IMR-90 (cell line): Measurements from ENCODE around the gene EFNA5. TPM values are rescaled to one million over a fixed set of nuclear protein-coding genes. Genes with fewer than 3 reads are reported as not detected.

Source experiments
- ATAC-seq: fragments of 200-7000 bp; cut with Tn5 transposase; 2 replicates; pipeline ENCODE4 v1.9.1; 2020; ENCODE audit warnings: low read depth, mild to moderate bottlenecking, moderate library complexity
- BruUV-seq: library from RNA; stranded (reverse); fragments of 400-500 nt; replicated peaks from 2 replicates; lab custom pipeline; 2021; lab: Mats Ljungman, UMichigan
- CTCF ChIA-PET: fragments of 300-600 bp; formaldehyde crosslinking; extraction: SDS; loops from one replicate; lab custom pipeline; 2021; ENCODE audit warnings: antibody characterized with exemption; lab: Yijun Ruan, JAX
- POLR2A ChIA-PET: fragments of 300-600 bp; sonication (Branson Sonifier 250); formaldehyde crosslinking; loops from one replicate; lab custom pipeline; 2022; ENCODE audit warnings: antibody characterized with exemption; ENCODE audit not compliant: unreplicated experiment; lab: Charles Lee
- DNase-seq: peaks from one replicate; pipeline ENCODE4 v3.0.0; 2013
- H2AFZ ChIP-seq: replicated peaks from 2 replicates; pipeline ENCODE3; 2013; ENCODE audit warnings: low read length, mild to moderate bottlenecking; ENCODE audit not compliant: poor library complexity
- H2AK5ac ChIP-seq: 2 replicates; pipeline ENCODE4 v1.6.1; 2013; ENCODE audit warnings: low read depth, low read length, inconsistent platforms
- H2AK9ac ChIP-seq: replicated peaks from 2 replicates; pipeline ENCODE3; 2013; ENCODE audit warnings: mild to moderate bottlenecking, low read depth, low read length, moderate library complexity; ENCODE audit not compliant: poor library complexity
- H2BK120ac ChIP-seq: 2 replicates; pipeline ENCODE4 v1.6.1; 2013; ENCODE audit warnings: low read depth, low read length, inconsistent platforms
- H2BK15ac ChIP-seq: 3 replicates; pipeline ENCODE4 v1.6.1; 2013; ENCODE audit warnings: low read depth, low read length, inconsistent platforms
- H2BK20ac ChIP-seq: 2 replicates; pipeline ENCODE4 v1.6.1; 2013; ENCODE audit warnings: low read depth, mild to moderate bottlenecking, inconsistent platforms, low read length, moderate library complexity
- H2BK5ac ChIP-seq: 2 replicates; pipeline ENCODE4 v1.6.1; 2013; ENCODE audit warnings: mild to moderate bottlenecking, low read depth, low read length, inconsistent platforms; ENCODE audit not compliant: poor library complexity, severe bottlenecking
- H3K14ac ChIP-seq: replicated peaks from 2 replicates; pipeline ENCODE4 v1.6.1; 2013; ENCODE audit warnings: low read depth, low read length, inconsistent platforms
- H3K18ac ChIP-seq: 2 replicates; pipeline ENCODE4 v1.6.1; 2013; ENCODE audit warnings: low read depth, low read length, control low read depth
- H3K23ac ChIP-seq: 2 replicates; pipeline ENCODE4 v1.6.1; 2013; ENCODE audit warnings: low read depth, low read length, inconsistent platforms
- H3K27ac ChIP-seq: 2 replicates; pipeline ENCODE4 v1.5.1; 2013; ENCODE audit warnings: mild to moderate bottlenecking, control low read depth, low read length; ENCODE audit not compliant: insufficient read depth
- H3K27me3 ChIP-seq: 2 replicates; pipeline ENCODE4 v1.6.1; 2013; ENCODE audit warnings: low read length; ENCODE audit not compliant: control insufficient read depth, insufficient read depth
- H3K36me3 ChIP-seq: 2 replicates; pipeline ENCODE4 v1.6.1; 2013; ENCODE audit warnings: low read length, mixed read lengths; ENCODE audit not compliant: control insufficient read depth, insufficient read depth
- H3K4ac ChIP-seq: 2 replicates; pipeline ENCODE4 v1.6.1; 2013; ENCODE audit warnings: low read depth, low read length, inconsistent platforms
- H3K4me1 ChIP-seq: 2 replicates; pipeline ENCODE4 v1.6.1; 2013; ENCODE audit warnings: low read length, mixed read lengths; ENCODE audit not compliant: control insufficient read depth, insufficient read depth
- H3K4me2 ChIP-seq: 2 replicates; pipeline ENCODE4 v1.6.1; 2013; ENCODE audit warnings: low read depth, mild to moderate bottlenecking, control low read depth, low read length, moderate library complexity
- H3K4me3 ChIP-seq: 2 replicates; pipeline ENCODE4 v1.5.1; 2013; ENCODE audit warnings: low read depth, mild to moderate bottlenecking, control low read depth, low read length, moderate library complexity; ENCODE audit not compliant: insufficient read depth
- H3K56ac ChIP-seq: 2 replicates; pipeline ENCODE4 v1.6.1; 2013; ENCODE audit warnings: low read length, inconsistent platforms; ENCODE audit not compliant: insufficient read depth; ENCODE audit errors: extremely low read depth
- H3K79me1 ChIP-seq, 2 experiments: 2 replicates each; pipeline ENCODE4 v1.6.1; 2013; ENCODE audit warnings: low read length in 2 of 2, inconsistent platforms in 1 of 2, low read depth in 1 of 2
- H3K9ac ChIP-seq: 2 replicates; pipeline ENCODE4 v1.6.1; 2013; ENCODE audit warnings: low read depth, low read length, control low read depth
- H3K9me1 ChIP-seq: 2 replicates; pipeline ENCODE4 v1.6.1; 2013; ENCODE audit warnings: low read length, inconsistent platforms; ENCODE audit not compliant: insufficient read depth
- H3K9me3 ChIP-seq: 2 replicates; pipeline ENCODE4 v1.6.1; 2013; ENCODE audit warnings: low read length; ENCODE audit not compliant: control insufficient read depth, insufficient read depth
- H4K20me1 ChIP-seq: 2 replicates; pipeline ENCODE4 v1.6.1; 2013; ENCODE audit warnings: low read length, inconsistent platforms; ENCODE audit not compliant: insufficient read depth
- H4K5ac ChIP-seq: 2 replicates; pipeline ENCODE4 v1.6.1; 2013; ENCODE audit warnings: mild to moderate bottlenecking, low read depth, low read length, control low read depth
- H4K8ac ChIP-seq, 2 experiments: 2 replicates each; pipeline ENCODE4 v1.6.1; 2013; ENCODE audit warnings: low read depth in 2 of 2, low read length in 2 of 2, control low read depth in 1 of 2, inconsistent platforms in 1 of 2
- H4K91ac ChIP-seq: 2 replicates; pipeline ENCODE4 v1.6.1; 2013; ENCODE audit warnings: low read depth, low read length, inconsistent platforms; ENCODE audit not compliant: insufficient read depth
- BHLHE40 ChIP-seq: fragments of 150-350 bp; IDR thresholded peaks from 2 replicates; pipeline ENCODE4 v1.6.1; 2016; ENCODE audit warnings: mild to moderate bottlenecking, low read depth, low read length
- CTCF ChIP-seq: conservative IDR thresholded peaks from 2 replicates; pipeline ENCODE4 v1.5.1; 2012; ENCODE audit warnings: mild to moderate bottlenecking, low read depth, low read length, improper control_type of control experiment
- ELK1 ChIP-seq: fragments of 150-350 bp; IDR thresholded peaks from 2 replicates; pipeline ENCODE4 v1.6.1; 2016; ENCODE audit warnings: low read depth, mild to moderate bottlenecking, low read length, moderate library complexity, borderline replicate concordance
- WGBS, 2 experiments: methylation state at CpG; one replicate each; pipeline versions ENCODE4 v1.1.5 to v1.1.7; 2013; ENCODE audit warnings: missing lambda C conversion rate in 2 of 2; ENCODE audit not compliant: insufficient read length in 1 of 2; ENCODE audit errors: extremely low coverage in 2 of 2; 5-methylcytosine and 5-hydroxymethylcytosine counted together
- dilution Hi-C: fragments of 300-500 bp; cut with HindIII; formaldehyde crosslinking; loops from one replicate; pipeline ENCODE4 v1.14.3; 2018; ENCODE audit warnings: low sequenced_read_pairs; ENCODE audit not compliant: unreplicated experiment
- in situ Hi-C: fragments of 300-500 bp; cut with MboI; formaldehyde crosslinking; loops from 3 replicates; pipeline ENCODE4 v1.14.3; 2019; ENCODE audit warnings: low sequenced_read_pairs, inconsistent platforms, mixed read lengths
- intact Hi-C: fragments of 100-400 bp; cut with micrococcal nuclease; formaldehyde crosslinking; loops from 2 replicates; pipeline ENCODE4 v1.10.0; 2022
- polyA plus RNA-seq, 3 experiments: library from polyadenylated mRNA; depleted of rRNA; stranded (reverse); fragments of >200 nt; gene quantifications; 2 replicates each; pipeline ENCODE4 v1.2.3, GENCODE V29; 2012; ENCODE audit warnings: low replicate concordance in 1 of 3
- total RNA-seq: library from RNA; depleted of rRNA; stranded (reverse); fragments of >200 nt; gene quantifications from 2 replicates; pipeline ENCODE4 v1.2.3, GENCODE V29; 2012

Gene EFNA5
- total and polyA plus RNA-seq, 2 of the 4 experiments (the other 2 are of a cell fraction): 1.5 to 1.6 TPM

- Histone ChIP-seq H4K5ac (no peak overlapping the region; the same call in 1 of the 2 replicates), H4K20me1 (no peaks in the 10 kb centered on the region), H2AK9ac (no peak overlapping the region), H3K4me3 (no peak overlapping the region), H2AFZ (no peak overlapping the region), H3K9me1 (peaks cover 2% of the 10 kb centered on the region; the same call in 1 of the 2 replicates), H3K9me3 (no peaks in the 10 kb centered on the region), H3K4me2 (no peak overlapping the region), H3K36me3 (no peaks in the 10 kb centered on the region), H3K14ac (no peak overlapping the region), H2BK5ac (no peak overlapping the region), H3K56ac (no peak overlapping the region), H3K27ac (no peak overlapping the region), H3K4me1 (no peaks in the 10 kb centered on the region), H4K91ac (no peak overlapping the region; the same call in 1 of the 2 replicates), H3K79me1 (no peaks in the 10 kb centered on the region), H3K4ac (no peak overlapping the region), H3K23ac (no peak overlapping the region), H2BK20ac (no peak overlapping the region), H2BK120ac (no peak overlapping the region), H2AK5ac (no peak overlapping the region), H3K9ac (no peak overlapping the region), H3K27me3 (no peaks in the 10 kb centered on the region), H4K8ac (no peak overlapping the region), H3K18ac (no peak overlapping the region), H2BK15ac (no peak overlapping the region)
- POLR2A ChIA-PET: no interaction called here
- dilution Hi-C loops: no loop called here
- DNase-seq: no peak
- WGBS, 2 experiments: no CpG with 5 or more reads among the region's 1 CpG
- BruUV-seq: no TSS peak
- no peak for TF ChIP-seq ELK1
- no peak for TF ChIP-seq BHLHE40
- TF ChIP-seq CTCF: no peak
- intact Hi-C loops: no loop called here
- ATAC-seq: no peak
- CTCF ChIA-PET: interaction anchor here (1.6 kb wide), 1 partner anchor 36 kb away, joined by 4 read pairs; no protein-coding TSS in a partner anchor
- in situ Hi-C loops: no loop called here
Observed at GRCh38 chr5:107535849-107536248, 134.9 kb downstream of the EFNA5 start.
